Rectal smooth muscle tissue (tissue), 1 donor: Measurements from ENCODE around the gene TOM1L2.

ENCODE experiments used
- H3K27ac ChIP-seq: one replicate; pipeline ENCODE4 v1.7.0; 2013; ENCODE audit warnings: low read depth, low read length, inconsistent platforms
- H3K27me3 ChIP-seq: one replicate; pipeline ENCODE4 v1.7.0; 2013; ENCODE audit warnings: low read length; ENCODE audit not compliant: control insufficient read depth, insufficient read depth
- H3K36me3 ChIP-seq: one replicate; pipeline ENCODE4 v1.7.0; 2013; ENCODE audit warnings: low read length; ENCODE audit not compliant: control insufficient read depth, insufficient read depth
- H3K4me1 ChIP-seq: one replicate; pipeline ENCODE4 v1.7.0; 2013; ENCODE audit warnings: low read length; ENCODE audit not compliant: control insufficient read depth, insufficient read depth
- H3K4me3 ChIP-seq: one replicate; pipeline ENCODE4 v1.7.0; 2013; ENCODE audit warnings: low read length
- H3K9ac ChIP-seq: one replicate; pipeline ENCODE4 v1.7.0; 2013; ENCODE audit warnings: low read length

Gene TOM1L2

DNA sequence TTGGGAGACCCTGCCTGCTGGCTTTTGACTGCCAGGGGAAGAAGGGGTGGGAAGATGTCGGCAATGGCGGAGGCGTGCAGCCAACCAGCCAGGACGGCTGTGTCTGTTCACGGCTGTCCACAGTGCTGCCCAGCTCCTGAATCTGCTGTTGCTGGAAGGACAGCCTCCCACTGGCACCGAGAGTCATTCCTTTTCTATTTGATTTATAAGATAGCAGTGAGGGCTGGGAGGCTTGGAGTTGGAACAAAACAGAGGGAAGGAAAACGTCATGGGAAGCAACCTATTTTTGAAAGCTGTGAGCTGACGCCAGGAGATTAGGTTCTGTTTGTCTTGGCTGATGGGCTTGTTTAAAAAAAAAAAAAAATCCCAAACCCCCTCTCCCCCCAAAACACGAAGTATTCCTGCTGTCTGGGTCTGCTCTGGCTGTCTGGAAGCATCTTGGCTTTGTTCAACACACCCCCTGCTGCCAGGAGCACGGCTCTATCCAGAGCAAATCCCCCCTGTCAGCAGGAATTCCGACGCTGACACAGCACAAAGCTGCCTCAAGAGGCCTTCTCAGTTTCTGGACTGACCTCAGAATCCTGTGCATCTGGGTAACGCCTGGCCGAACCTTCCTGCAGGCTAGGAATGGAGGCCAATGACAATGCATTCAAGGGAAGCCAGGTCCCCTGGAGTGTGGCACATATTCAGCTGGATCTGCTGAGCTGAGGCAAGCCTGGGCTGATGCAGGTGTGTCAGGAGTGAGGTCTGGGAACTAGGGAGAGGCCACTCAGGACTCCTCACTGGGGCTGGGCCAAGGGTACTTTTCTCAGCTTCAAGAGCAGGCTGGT lies 94.5 kb downstream of the TOM1L2 start:
- Histone ChIP-seq H3K36me3 (peaks cover 20% of the 10 kb centered on the region), H3K4me1 (peaks cover 34% of the 10 kb centered on the region), H3K4me3 (peak overlapping the region; percentile 16), H3K27me3 (no peaks in the 10 kb centered on the region), H3K9ac (no peak overlapping the region), H3K27ac (peak overlapping the region; percentile 89)

DNA sequence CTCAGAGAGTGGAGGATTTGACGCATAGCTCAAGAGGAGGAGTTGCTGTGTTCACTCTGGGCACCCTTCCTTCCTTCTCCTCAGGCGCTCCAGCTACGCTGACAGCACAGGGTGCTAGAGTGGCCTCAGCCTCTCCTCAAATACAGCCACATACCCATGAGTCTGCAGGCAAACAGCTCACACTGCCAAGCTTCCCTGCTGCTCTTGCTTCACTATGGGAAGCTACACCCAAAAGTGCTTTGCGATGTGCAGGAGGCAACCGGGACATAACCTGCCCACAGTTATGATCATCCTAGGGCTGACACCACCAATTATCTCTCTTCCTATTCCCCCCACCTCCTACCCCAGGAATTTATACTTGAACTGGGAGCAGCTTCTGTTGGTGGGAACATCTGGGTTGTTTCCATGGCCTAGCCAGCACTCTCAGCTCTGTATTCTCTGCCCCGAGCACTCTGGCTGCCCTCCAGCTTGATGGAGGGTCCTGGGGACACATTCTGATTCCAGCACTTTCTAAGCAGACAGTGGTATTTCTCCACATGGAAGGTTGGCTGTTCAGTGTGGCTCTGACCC lies 95.2 kb downstream of the TOM1L2 start:
- H3K9ac ChIP-seq, result no peak overlapping the region
- peak overlapping the region; percentile 89 for H3K27ac ChIP-seq
- no peaks in the 10 kb centered on the region for H3K27me3 ChIP-seq
- peak overlapping the region; percentile 16 for H3K4me3 ChIP-seq
- peaks cover 16% of the 10 kb centered on the region for H3K36me3 ChIP-seq
- peaks cover 34% of the 10 kb centered on the region for H3K4me1 ChIP-seq

DNA sequence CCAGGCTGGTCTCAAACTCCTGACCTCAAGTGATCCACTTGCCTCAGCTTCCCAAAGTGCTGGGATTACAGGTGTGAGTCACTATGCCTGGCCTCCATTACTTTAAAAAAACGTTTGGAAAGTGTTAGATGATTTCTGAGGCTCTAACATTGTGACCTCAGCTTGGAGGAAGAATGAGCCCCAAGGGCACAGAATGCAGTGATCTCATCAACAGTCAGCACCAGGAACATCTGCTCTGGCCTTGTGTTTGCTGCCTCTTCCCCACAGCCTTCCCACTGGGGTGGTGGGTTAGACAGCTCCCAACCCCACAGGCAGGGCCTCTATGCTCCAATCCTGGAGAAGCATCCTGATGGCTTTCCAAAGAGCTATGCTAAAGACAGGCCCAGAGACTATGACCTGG lies 97.7 kb downstream of the TOM1L2 start:
- no peak overlapping the region for H3K4me3 ChIP-seq
- H3K27me3 ChIP-seq, result no peaks in the 10 kb centered on the region
- H3K9ac ChIP-seq, result no peak overlapping the region
- no peak overlapping the region for H3K27ac ChIP-seq
- peaks cover 16% of the 10 kb centered on the region for H3K36me3 ChIP-seq
- H3K4me1 ChIP-seq, result peaks cover 39% of the 10 kb centered on the region

DNA sequence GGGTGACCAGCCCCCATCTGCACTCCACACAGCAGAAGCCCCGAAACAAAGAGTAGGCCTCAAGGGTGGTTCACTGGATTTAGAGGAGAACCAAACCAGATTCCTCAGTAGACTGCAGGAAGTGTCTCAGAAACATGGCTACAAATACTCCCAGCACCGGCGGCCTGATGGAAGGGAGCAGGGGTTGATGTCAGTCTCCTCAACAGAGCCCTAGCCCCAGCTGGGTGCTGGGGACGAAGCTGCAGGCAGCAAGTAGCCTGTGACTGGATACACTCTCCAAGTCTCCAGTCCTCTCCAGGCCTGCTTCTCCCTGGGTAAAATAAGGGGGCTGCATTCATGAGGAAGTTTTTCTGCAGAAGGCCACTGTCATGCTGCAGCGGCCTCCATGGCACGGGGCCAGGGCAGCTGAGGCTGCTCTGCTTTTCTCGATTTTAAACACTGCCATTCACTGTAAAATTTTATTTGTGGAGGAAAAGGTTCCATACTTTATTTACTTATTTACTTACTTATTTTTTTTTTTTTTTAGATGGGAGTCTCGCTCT lies 98.7 kb downstream of the TOM1L2 start:
- H3K27me3 ChIP-seq, result no peaks in the 10 kb centered on the region
- H3K27ac ChIP-seq, result no peak overlapping the region
- peaks cover 40% of the 10 kb centered on the region for H3K4me1 ChIP-seq
- H3K9ac ChIP-seq, result no peak overlapping the region
- H3K36me3 ChIP-seq, result peaks cover 11% of the 10 kb centered on the region
- H3K4me3 ChIP-seq, result no peak overlapping the region

DNA sequence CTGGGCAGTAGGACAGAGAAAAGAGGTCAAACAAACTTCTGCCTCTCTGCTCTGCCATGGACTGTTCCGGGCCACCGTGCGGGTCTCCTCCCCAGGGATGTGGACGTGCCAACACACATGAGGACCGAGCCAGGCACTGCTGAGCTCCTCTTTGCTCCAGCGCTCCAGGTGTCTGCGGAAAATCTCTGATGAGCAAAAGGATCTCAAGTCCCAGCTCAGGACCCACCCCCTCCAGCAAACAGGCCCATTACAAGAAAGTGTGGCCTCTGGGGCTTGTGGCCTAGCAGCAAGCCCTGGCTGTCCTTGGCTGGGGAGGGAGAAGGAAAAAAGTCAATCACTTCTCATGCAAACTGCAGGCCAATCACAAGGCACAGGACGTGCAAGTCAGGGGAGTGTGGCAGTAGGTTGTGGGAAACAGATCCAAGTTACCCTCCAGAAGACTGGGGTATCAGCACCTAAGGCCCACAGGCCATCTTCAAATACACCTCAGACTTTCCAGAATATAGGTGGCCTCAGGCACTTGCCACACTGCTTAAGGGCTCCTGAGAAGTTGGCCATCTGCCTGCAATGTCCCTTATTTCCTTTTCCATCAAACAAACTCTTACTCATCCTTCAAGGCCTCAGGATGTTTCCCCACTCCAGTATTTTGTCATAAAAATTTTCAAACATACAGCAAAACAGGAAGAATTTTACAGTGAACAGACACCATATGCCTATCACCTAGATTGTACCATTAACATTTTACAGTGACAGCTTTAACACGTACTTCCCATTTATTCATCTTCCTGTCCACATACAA lies 99.5 kb downstream of the TOM1L2 start:
- Histone ChIP-seq H3K4me3 (no peak overlapping the region), H3K9ac (no peak overlapping the region), H3K4me1 (peaks cover 37% of the 10 kb centered on the region), H3K27me3 (no peaks in the 10 kb centered on the region), H3K27ac (no peak overlapping the region), H3K36me3 (peaks cover 17% of the 10 kb centered on the region)

DNA sequence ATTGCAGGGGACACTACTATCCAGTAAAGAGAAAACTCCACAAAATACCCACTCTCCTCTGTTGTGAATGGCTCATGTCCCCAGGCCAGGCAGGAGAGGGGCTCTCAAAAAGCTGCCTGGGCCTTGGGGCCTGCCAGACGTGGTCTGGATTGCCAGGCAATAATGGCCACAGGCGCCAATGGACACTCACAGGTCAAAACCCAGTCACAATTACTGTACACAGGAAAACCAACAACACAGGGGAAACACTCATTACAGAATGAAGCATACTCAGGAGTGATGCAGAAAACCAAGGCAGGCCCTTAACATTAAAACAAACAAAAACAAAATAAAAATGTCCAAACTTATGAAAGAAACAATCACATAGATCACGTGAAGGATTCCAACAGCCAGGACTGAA lies 100.3 kb downstream of the TOM1L2 start:
- Histone ChIP-seq H3K36me3 (peaks cover 20% of the 10 kb centered on the region), H3K4me1 (peaks cover 30% of the 10 kb centered on the region), H3K4me3 (no peak overlapping the region), H3K27ac (no peak overlapping the region), H3K9ac (no peak overlapping the region), H3K27me3 (no peaks in the 10 kb centered on the region)

DNA sequence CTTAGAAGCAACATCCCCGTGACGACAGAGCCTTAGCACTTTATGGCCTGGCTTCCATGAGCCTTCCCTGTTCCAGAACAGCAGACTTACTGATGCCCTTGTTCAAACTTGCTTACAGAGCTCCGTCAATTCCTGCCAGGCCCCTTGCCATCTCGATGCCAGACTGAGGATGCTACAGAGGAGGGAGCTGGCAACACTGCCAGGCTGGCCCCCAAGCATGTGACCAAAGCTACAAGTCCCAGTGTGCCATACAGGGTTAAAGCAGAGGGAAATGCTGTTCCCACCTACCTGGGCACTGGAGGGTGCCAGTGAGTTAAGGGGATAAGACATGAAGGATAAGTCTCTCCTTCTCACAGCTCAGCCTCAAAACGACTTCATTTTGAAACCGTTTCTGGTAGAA lies 102.0 kb downstream of the TOM1L2 start:
- no peak overlapping the region for H3K4me3 ChIP-seq
- peaks cover 16% of the 10 kb centered on the region for H3K36me3 ChIP-seq
- no peak overlapping the region for H3K9ac ChIP-seq
- no peaks in the 10 kb centered on the region for H3K27me3 ChIP-seq
- H3K27ac ChIP-seq, result no peak overlapping the region
- H3K4me1 ChIP-seq, result peaks cover 16% of the 10 kb centered on the region

DNA sequence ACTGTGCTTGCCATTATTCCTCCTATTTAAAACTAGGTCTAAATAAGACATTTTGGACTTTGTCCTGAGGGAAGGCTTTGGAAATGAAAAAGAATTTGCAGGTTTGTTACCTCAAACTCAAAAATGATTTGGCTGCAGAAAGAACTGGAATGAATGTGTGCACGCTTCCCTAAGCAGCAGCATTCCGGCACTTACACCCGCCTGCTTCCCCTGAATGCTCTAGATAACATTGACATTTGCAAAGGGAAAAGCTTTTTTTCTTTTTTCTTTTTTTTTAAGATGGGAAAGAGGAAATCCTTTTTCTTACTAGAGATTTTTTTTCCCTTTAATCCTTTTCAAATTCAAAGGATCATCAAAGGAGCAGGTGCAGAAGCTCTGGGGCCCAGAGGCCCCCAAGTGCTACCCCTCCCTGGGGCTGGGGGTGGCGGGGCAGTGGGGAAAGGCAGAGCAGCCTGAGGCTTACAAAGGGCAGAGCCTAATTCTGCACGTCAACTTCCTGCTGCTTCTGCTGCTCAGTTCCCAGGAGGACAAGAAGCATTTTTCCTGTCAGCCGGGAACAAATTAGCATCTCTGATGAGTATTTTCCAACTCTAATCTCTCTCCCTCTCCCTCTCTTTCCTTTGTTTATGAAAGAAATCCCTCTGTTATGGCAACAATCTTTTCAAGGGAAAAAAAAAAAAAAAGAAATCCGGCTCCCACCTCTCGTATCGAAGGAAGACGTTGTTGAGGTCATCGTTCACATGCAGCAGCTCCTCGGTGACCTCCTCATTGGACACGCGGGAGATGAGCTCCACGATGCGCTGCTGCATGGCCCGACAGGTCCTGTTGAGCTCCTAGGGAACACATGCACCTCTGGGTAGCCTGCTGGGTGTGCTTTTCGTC lies 103.3 kb downstream of the TOM1L2 start:
- H3K4me1 ChIP-seq, result peaks cover 13% of the 10 kb centered on the region
- H3K36me3 ChIP-seq, result peaks cover 16% of the 10 kb centered on the region
- peak overlapping the region; percentile 44 for H3K27ac ChIP-seq
- H3K9ac ChIP-seq, result no peak overlapping the region
- no peak overlapping the region for H3K4me3 ChIP-seq
- no peaks in the 10 kb centered on the region for H3K27me3 ChIP-seq

DNA sequence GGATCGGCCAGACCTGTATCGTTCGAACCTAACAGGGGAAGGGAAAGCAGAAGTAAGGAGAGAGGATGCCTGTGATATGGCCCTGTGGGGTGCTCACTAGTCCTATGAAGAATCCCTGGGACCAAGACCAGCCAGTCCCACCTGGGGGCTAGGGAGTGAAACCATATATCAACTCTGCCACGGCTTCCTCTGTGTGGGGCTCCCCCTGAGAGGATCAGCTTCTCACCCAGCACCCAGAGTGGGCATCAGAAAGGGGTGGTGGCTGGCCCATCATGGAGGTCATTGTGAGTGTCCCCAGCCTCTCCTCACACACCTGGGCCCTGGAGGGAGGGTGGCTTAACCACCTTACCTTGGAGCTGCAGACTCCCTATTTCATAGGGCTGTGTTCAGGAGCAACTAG lies 105.3 kb downstream of the TOM1L2 start:
- H3K4me3 ChIP-seq, result no peak overlapping the region
- H3K9ac ChIP-seq, result no peak overlapping the region
- H3K27me3 ChIP-seq, result no peaks in the 10 kb centered on the region
- H3K4me1 ChIP-seq, result peaks cover 13% of the 10 kb centered on the region
- peaks cover 13% of the 10 kb centered on the region for H3K36me3 ChIP-seq
- no peak overlapping the region for H3K27ac ChIP-seq

DNA sequence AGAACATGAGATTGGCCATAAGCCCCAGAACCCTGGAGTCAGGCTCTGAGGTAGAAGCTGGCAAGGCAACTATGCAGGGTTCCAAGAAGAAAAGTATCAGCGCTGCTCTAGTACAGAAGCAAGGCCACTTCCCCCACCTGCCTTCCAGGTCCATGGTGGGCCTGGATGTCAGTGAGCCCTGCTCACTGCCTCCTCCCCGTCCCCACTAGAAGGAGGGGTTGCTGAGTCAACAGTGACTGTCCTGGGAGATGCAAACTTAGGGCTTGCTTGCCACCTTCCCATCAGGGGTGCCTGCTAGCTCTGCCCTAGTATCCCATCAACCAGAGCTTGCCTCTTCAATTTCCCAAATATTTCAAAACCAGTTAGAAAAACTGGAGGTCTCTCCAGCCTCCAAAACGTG lies 105.8 kb downstream of the TOM1L2 start:
- H3K4me1 ChIP-seq, result peaks cover 13% of the 10 kb centered on the region
- no peak overlapping the region for H3K4me3 ChIP-seq
- no peak overlapping the region for H3K27ac ChIP-seq
- H3K9ac ChIP-seq, result no peak overlapping the region
- peaks cover 16% of the 10 kb centered on the region for H3K36me3 ChIP-seq
- no peaks in the 10 kb centered on the region for H3K27me3 ChIP-seq

DNA sequence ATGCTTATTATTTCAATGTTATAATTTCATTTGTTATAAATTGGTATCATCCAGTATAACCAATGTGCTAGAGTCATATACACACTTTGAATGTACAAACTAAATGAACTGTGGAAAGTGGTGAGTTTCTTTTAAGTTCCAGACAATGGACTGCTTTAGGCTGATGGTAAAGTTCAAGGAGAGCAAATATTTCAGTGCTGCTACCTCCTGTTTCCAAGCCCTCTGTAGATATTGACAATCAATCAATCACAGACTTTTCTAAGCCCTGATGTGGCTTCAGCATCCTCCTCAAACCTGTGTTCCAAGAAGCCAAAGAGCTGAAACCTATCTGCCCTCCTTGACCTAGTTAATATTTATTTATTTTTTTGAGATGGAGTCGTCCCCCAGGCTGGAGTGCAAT lies 107.2 kb downstream of the TOM1L2 start:
- Histone ChIP-seq H3K9ac (no peak overlapping the region), H3K4me1 (peaks cover 8% of the 10 kb centered on the region), H3K27ac (no peak overlapping the region), H3K27me3 (no peaks in the 10 kb centered on the region), H3K36me3 (peaks cover 18% of the 10 kb centered on the region), H3K4me3 (no peak overlapping the region)

DNA sequence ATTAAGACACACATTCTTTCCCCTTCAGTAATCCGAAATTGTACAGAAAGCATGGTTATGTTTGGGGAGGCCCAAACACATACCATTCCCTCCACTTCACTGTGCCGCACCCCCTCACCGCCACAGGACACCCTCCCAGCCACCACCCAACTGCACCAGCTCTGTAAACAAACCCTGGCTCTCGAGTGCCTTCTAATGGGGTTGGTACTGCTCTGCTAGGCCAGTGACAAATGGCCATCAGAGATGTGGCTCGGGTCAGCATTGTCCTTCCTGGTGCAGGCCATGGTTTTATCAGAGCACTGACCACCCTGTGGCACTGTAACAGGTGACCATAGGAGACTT lies 111.5 kb downstream of the TOM1L2 start:
- no peaks in the 10 kb centered on the region for H3K27me3 ChIP-seq
- no peaks in the 10 kb centered on the region for H3K4me1 ChIP-seq
- H3K9ac ChIP-seq, result no peak overlapping the region
- peaks cover 11% of the 10 kb centered on the region for H3K36me3 ChIP-seq
- no peak overlapping the region for H3K4me3 ChIP-seq
- no peak overlapping the region for H3K27ac ChIP-seq
